Neutrophil (primary cell): ENCODE results near the gene TMEM101.
A peak's percentile ranks its signal among the peaks of the same experiment; 100 is the strongest.

ENCODE experiments used
- H3K27ac ChIP-seq: fragments of 200-600 bp; sonication (generic); 2 replicates; pipeline ENCODE4 v1.5.1; 2016; ENCODE audit warnings: mild to moderate bottlenecking, moderate library complexity
- H3K27me3 ChIP-seq: fragments of 200-600 bp; sonication (generic); 2 replicates; pipeline ENCODE4 v1.6.0; 2016; ENCODE audit warnings: mild to moderate bottlenecking
- H3K36me3 ChIP-seq: fragments of 200-600 bp; sonication (generic); 2 replicates; pipeline ENCODE4 v1.5.1; 2017
- H3K4me1 ChIP-seq, 2 experiments: fragments of 200-600 bp in 1 of 2; sonication (generic) in 1 of 2; 1 replicate in 1 of 2; 2 replicates in 1 of 2; pipeline versions ENCODE4 v1.5.1 to v1.6.1; 2013 to 2016; ENCODE audit warnings: low read depth in 1 of 2, low read length in 1 of 2, mild to moderate bottlenecking in 1 of 2, moderate library complexity in 1 of 2; ENCODE audit not compliant: control insufficient read depth in 1 of 2, insufficient read depth in 1 of 2
- H3K4me3 ChIP-seq, 2 experiments: fragments of 200-600 bp in 1 of 2; sonication (generic) in 1 of 2; 1 replicate in 1 of 2; 2 replicates in 1 of 2; pipeline ENCODE4 v1.5.1; 2013 to 2016; ENCODE audit warnings: low read depth in 1 of 2, low read length in 1 of 2, mild to moderate bottlenecking in 1 of 2, moderate library complexity in 1 of 2
- H3K9me3 ChIP-seq: fragments of 200-600 bp; sonication (generic); 2 replicates; pipeline ENCODE4 v1.5.1; 2016
- TF ChIP-seq, protein P1 (sequence below): fragments of 200-600 bp; sonication (generic); IDR thresholded peaks from 2 replicates; pipeline ENCODE4 v1.5.1; 2016; ENCODE audit warnings: antibody characterized with exemption

TMEM101 gene

DNA sequence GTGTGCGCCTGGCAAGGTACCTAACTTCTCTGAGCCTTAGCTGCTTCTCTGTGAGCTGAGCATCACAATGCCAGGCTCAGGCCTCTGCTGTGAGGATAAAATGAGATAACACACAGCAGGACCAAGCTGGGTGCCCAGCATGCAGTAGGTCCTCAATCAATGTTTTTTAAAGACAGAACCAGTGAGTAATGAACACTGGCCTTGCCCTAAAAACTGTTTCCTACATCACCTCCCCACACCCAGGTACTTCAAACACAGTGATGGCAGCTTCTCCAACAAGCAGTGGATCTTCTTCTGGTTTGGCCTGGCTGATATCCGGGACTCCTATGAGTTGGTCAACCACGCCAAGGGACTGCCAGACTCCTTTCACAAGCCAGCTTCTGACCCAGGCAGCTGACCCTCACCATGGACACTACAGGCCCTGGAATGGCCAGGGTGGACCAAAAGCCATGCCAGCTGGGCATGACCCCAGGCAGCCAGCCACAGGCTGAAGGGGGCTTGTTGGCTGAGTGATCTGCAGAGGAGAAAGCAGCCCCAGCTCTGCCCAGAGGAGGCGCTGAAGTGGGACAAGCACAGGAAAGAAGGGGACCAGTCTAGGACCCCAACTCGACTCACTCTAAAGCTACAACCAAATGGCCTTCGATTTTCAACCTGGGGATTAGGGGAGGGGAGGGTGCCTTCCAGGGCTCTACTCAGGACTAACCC lies 6.4 kb downstream of the TMEM101 start:
- Histone ChIP-seq H3K9me3 (no peaks in the 10 kb centered on the region), H3K4me1 (peaks cover 31 to 32% of the 10 kb centered on the region in 2 experiments), H3K4me3 (peak overlapping the region in 1 of 2 experiments; percentile 94), H3K27ac (no peak overlapping the region), H3K36me3 (peaks cover 4% of the 10 kb centered on the region), H3K27me3 (no peaks in the 10 kb centered on the region)
- TF ChIP-seq, protein P1, sequence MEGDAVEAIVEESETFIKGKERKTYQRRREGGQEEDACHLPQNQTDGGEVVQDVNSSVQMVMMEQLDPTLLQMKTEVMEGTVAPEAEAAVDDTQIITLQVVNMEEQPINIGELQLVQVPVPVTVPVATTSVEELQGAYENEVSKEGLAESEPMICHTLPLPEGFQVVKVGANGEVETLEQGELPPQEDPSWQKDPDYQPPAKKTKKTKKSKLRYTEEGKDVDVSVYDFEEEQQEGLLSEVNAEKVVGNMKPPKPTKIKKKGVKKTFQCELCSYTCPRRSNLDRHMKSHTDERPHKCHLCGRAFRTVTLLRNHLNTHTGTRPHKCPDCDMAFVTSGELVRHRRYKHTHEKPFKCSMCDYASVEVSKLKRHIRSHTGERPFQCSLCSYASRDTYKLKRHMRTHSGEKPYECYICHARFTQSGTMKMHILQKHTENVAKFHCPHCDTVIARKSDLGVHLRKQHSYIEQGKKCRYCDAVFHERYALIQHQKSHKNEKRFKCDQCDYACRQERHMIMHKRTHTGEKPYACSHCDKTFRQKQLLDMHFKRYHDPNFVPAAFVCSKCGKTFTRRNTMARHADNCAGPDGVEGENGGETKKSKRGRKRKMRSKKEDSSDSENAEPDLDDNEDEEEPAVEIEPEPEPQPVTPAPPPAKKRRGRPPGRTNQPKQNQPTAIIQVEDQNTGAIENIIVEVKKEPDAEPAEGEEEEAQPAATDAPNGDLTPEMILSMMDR, result no peak

DNA sequence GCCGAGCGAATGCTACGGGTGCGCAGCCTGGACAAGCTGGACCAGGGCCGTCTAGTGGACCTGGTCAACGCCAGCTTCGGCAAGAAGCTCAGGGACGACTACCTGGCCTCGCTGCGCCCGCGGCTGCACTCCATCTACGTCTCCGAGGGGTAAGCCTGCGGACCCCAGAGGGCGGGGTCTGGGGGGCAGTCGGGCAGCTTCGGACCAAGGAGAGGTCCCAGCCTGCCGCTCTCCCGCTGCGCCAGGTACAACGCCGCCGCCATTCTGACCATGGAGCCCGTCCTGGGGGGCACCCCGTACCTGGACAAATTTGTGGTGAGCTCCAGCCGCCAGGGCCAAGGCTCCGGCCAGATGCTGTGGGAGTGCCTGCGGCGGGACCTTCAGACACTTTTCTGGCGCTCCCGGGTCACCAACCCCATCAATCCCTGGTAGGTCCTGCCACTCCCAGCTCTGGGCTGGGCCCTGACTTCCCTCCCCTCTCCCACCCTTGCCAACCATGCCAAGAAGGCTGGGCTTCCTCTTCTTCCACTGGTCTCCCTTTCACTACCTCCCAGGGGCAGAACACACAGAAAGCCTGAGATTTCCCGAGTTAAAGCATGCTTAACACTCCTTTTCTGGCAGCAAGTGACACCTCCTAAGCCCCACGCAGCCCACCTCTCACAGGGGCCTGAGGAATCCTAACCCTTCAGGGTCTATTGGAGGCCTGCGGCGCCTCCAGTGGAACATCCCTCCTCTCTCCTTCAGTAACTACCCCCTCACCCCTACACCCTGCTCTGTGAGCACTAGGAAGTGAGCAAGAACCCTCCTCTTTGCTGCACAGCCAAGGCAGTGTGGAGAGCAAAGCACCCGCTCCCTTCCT lies 7.2 kb downstream of the TMEM101 start:
- Histone ChIP-seq H3K4me3 (peak overlapping the region; percentile 90 to 94), H3K27me3 (no peaks in the 10 kb centered on the region), H3K27ac (peak overlapping the region; percentile 66), H3K36me3 (peaks cover 4% of the 10 kb centered on the region), H3K4me1 (peaks cover 31 to 32% of the 10 kb centered on the region in 2 experiments), H3K9me3 (no peaks in the 10 kb centered on the region)
- TF ChIP-seq, protein P1, result no peak

DNA sequence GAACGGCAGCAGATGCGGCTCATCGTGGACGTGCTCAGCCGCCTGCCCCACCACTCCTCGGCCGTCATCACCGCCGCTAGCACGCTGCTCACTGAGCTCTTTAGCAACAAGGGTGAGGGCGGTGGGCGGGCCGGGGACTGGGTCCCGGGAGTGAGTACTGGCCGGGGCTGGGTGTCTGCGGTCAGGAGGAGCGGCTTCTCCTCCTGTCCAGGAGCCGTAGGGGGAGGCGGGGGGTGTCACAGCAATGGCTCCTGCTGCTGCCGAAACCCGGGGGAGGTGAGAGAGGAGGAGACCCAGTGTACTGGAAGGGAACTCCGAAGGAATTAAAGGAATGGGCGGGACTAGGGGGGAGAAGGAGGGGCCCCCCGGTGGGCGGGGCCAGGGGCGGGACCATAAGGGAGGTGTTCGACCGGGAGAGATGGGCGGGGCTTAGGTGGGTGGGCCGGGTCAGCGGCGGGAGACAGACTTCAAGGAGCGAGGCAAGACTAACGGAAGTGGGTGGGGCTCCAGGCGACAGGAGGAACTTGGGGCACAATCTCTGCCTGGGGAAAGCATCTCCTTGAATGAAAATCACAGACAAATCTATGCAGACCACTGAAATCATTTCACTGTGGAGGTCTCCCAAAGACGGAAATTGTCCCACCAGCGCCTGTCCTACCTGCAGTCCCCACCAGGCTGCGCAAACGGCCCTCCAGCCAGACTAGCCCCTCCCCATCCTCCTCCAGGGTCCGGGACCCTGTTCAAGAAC lies 8.0 kb downstream of the TMEM101 start:
- H3K9me3 ChIP-seq, result no peaks in the 10 kb centered on the region
- H3K36me3 ChIP-seq, result peaks cover under 1% of the 10 kb centered on the region
- H3K27me3 ChIP-seq, result no peaks in the 10 kb centered on the region
- H3K4me1 ChIP-seq, result peaks cover 31 to 32% of the 10 kb centered on the region in 2 experiments
- peak overlapping the region; percentile 66 for H3K27ac ChIP-seq
- TF ChIP-seq, protein P1, result no peak
- peak overlapping the region; percentile 90 to 94 for H3K4me3 ChIP-seq

DNA sequence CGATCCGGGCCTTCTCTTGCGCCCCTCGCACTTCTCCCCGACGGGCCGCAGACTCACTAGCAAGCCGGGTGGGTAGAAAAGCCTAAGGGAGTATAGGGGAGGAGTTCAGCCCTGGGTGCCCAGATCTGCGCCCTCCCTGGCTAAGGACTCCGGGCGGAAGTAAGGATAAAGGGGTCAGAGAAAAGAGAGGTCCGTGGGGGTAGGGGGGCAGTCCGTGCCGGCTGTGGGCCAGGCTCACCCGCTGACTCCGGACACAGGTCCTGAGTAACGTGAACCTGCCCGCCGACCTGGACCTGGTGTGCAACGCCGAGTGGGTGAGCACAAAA lies 8.5 kb downstream of the TMEM101 start:
- Histone ChIP-seq H3K9me3 (no peaks in the 10 kb centered on the region), H3K36me3 (no peaks in the 10 kb centered on the region), H3K4me1 (peaks cover 31 to 32% of the 10 kb centered on the region in 2 experiments), H3K27ac (peak overlapping the region; percentile 66), H3K27me3 (no peaks in the 10 kb centered on the region), H3K4me3 (peak overlapping the region; percentile 90 to 94)
- TF ChIP-seq, protein P1, result no peak

DNA sequence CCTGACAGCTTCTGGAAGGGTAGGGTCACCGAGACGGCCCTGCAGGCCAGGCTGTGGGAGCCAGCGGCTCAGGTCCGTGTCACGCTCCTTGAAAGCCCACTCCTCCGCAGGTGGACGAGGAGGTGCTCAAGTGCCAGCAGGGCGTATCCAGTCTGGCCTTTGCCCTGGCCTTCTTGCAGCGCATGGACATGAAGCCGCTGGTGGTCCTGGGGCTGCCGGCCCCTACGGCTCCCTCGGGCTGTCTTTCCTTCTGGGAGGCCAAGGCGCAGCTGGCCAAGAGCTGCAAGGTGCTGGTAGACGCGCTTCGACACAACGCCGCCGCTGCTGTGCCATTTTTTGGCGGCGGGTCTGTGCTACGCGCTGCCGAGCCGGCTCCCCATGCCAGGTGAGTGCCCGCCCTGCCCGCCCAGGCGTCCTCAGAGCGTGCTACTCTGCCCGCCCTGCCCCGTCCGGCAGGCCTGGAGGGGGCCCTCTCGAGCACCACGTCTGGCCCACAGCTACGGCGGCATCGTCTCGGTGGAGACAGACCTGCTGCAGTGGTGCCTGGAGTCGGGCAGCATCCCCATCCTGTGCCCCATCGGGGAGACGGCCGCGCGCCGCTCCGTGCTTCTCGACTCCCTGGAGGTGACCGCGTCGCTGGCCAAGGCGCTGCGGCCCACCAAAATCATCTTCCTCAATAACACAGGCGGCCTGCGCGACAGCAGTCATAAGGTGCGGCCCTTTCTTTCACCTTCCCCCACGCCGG lies 9.1 kb downstream of the TMEM101 start:
- Histone ChIP-seq H3K4me1 (peaks cover 31 to 32% of the 10 kb centered on the region in 2 experiments), H3K27me3 (no peaks in the 10 kb centered on the region), H3K9me3 (no peaks in the 10 kb centered on the region), H3K36me3 (no peaks in the 10 kb centered on the region), H3K27ac (peak overlapping the region; percentile 66), H3K4me3 (peak overlapping the region; percentile 90 to 94)
- TF ChIP-seq, protein P1, result no peak
